ENCODE measurements around the gene MTMR4. TPM values are rescaled to one million over a fixed set of nuclear protein-coding genes. Genes with fewer than 3 reads are reported as not detected.

The MTMR4 gene
- polyA plus RNA-seq, 1 donor: 70.3 TPM

DNA sequence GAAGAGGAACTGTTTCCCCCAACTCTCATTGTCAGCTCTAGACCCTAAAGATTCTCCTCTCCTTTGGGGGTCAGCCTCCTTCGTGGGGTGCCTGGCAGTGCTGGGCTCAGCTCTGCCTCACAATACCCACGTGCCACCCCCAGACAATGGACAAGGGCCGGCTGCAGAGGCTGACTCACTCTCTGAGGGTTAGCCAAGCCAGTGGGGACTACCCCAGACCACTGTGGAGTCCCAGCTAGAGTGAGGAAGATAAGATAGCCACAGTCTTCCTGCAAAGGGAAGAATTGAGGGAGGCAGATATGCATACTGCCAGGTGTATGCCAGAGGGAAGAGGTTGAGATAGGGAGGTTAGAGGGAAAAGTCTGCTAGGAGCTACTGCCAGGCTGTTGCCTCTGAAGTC, 13.5 kb upstream of the MTMR4 start:
- WGBS (ENCODE audit: insufficient coverage, low lambda C conversion rate): no CpG with 5 or more reads among the region's 3 CpGs
- Histone ChIP-seq H3K9me3 (ENCODE audit: control insufficient read depth, low read depth, low read length) (no peaks in the 10 kb centered on the region), H3K4me3 (ENCODE audit: low read length) (no peak overlapping the region), H3K27me3 (ENCODE audit: control insufficient read depth, insufficient read depth, low read length) (peaks cover 25% of the 10 kb centered on the region), H3K36me3 (ENCODE audit: control insufficient read depth, insufficient read depth, low read length) (no peaks in the 10 kb centered on the region), H3K4me1 (ENCODE audit: control insufficient read depth, insufficient read depth, low read length) (no peaks in the 10 kb centered on the region), H3K27ac (ENCODE audit: low read length) (no peak overlapping the region)
- DNase-seq: no peak

DNA sequence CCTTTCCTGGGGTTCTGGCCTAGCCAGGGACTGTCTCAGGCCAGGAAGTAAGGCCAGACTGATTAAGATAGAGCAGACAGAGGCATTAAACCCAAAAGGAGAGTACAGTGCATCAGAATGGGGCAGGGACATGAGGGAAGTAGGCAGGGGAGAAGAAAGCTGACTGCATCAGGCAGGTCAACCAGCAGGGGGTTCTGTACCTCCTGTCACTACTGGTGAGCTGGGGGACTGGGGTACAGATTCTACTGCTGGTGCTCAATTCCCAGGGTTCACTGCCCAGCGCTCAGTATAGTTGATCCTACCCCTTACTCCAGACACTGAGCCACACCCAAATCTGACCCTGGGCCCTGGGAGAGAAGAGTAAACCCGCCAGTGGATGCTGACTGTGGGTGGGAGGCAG, 12.9 kb upstream of the MTMR4 start:
- no peak for DNase-seq
- Histone ChIP-seq H3K36me3 (ENCODE audit: control insufficient read depth, insufficient read depth, low read length) (no peaks in the 10 kb centered on the region), H3K4me3 (ENCODE audit: low read length) (no peak overlapping the region), H3K27ac (ENCODE audit: low read length) (no peak overlapping the region), H3K9me3 (ENCODE audit: control insufficient read depth, low read depth, low read length) (no peaks in the 10 kb centered on the region), H3K27me3 (ENCODE audit: control insufficient read depth, insufficient read depth, low read length) (peaks cover 18% of the 10 kb centered on the region), H3K4me1 (ENCODE audit: control insufficient read depth, insufficient read depth, low read length) (no peaks in the 10 kb centered on the region)
- WGBS (ENCODE audit: insufficient coverage, low lambda C conversion rate): no CpG with 5 or more reads among the region's 2 CpGs

DNA sequence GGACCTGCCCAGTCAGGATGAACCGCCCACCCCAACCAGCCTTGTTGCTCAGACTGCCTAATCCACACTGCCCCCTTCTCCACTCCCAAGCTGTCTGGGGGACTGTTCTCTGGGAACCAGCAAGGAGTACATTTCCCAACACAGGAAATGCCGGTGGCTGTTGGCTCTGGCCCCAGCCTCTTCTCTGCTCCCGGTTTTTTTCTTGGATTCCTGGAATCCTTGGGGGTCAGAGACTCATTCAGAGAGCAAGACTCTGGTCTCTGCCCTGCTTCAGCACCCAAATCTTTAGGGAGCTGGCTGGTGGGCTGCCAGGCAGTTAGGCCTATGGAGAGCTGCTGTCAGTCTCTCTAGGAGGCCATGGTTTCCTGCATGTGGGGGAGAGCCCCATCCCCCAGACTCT, 10.8 kb upstream of the MTMR4 start:
- peak in 1 of 2 donors; percentile 30 for DNase-seq
- no peaks in the 10 kb centered on the region for H3K36me3 ChIP-seq (ENCODE audit: control insufficient read depth, insufficient read depth, low read length)
- no peaks in the 10 kb centered on the region for H3K4me1 ChIP-seq (ENCODE audit: control insufficient read depth, insufficient read depth, low read length)
- WGBS (ENCODE audit: insufficient coverage, low lambda C conversion rate): no CpG with 5 or more reads among the region's 3 CpGs
- peak overlapping the region; percentile 26 for H3K27ac ChIP-seq (ENCODE audit: low read length)
- no peaks in the 10 kb centered on the region for H3K9me3 ChIP-seq (ENCODE audit: control insufficient read depth, low read depth, low read length)
- H3K4me3 ChIP-seq (ENCODE audit: low read length): no peak overlapping the region
- peaks cover 3% of the 10 kb centered on the region for H3K27me3 ChIP-seq (ENCODE audit: control insufficient read depth, insufficient read depth, low read length)

DNA sequence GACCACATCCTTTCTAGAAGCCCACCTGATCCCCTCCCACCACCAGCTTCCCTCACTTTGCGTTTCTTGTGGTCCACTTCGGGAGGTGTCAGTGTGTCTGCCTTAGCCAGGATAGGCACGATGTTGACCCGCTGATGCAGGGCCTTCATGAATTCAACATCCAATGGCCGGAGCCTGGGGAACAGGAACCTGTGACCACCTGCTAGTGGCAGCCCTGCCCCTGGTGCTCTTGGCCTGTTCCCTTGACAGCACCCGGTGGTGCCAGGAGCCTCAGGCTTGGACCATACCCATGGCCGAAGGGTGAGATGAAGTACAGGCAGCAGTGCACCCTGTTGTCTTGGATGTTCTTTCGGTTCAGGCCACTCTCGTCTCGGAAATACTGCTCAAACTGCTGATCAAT, 7.2 kb upstream of the MTMR4 start:
- WGBS (ENCODE audit: insufficient coverage, low lambda C conversion rate): no CpG with 5 or more reads among the region's 10 CpGs
- H3K36me3 ChIP-seq (ENCODE audit: control insufficient read depth, insufficient read depth, low read length): no peaks in the 10 kb centered on the region
- H3K9me3 ChIP-seq (ENCODE audit: control insufficient read depth, low read depth, low read length): no peaks in the 10 kb centered on the region
- H3K4me3 ChIP-seq (ENCODE audit: low read length): no peak overlapping the region
- DNase-seq: no peak
- peaks cover 6% of the 10 kb centered on the region for H3K4me1 ChIP-seq (ENCODE audit: control insufficient read depth, insufficient read depth, low read length)
- no peaks in the 10 kb centered on the region for H3K27me3 ChIP-seq (ENCODE audit: control insufficient read depth, insufficient read depth, low read length)
- H3K27ac ChIP-seq (ENCODE audit: low read length): no peak overlapping the region

DNA sequence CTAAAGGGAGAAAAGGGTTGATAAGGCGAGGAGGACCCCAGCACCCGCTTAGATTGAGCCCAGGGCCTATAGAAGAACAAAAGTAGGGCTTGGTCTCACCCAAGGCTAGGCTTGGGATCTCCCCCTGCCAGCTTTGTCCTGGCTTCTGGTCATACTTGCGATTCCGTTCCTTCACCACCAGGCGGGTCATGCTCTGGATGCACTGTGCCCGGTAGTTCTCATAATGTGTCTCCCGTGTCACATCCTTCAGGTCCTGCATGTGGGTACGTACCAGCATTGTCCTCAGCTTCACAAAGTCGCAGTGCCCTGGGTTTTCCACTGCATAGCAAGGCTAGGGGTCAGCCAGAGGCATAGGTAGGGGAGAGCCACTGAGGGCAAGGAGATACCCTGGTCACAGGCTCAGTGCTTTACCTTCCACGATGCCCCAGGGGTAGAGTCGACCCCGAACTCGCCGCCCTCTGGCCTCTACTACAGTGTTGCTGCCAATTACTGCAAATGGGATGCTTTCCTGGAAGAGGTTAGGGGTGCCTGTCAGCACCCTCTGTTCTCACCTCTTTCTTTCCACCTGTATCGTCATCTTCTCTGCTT, 6.5 kb upstream of the MTMR4 start:
- Histone ChIP-seq H3K27ac (ENCODE audit: low read length) (no peak overlapping the region), H3K9me3 (ENCODE audit: control insufficient read depth, low read depth, low read length) (no peaks in the 10 kb centered on the region), H3K4me3 (ENCODE audit: low read length) (no peak overlapping the region), H3K36me3 (ENCODE audit: control insufficient read depth, insufficient read depth, low read length) (no peaks in the 10 kb centered on the region), H3K4me1 (ENCODE audit: control insufficient read depth, insufficient read depth, low read length) (peaks cover 13% of the 10 kb centered on the region), H3K27me3 (ENCODE audit: control insufficient read depth, insufficient read depth, low read length) (no peaks in the 10 kb centered on the region)
- no peak for DNase-seq
- 80% methylated on average over 1 of the region's 15 CpGs for WGBS (ENCODE audit: insufficient coverage, low lambda C conversion rate)

DNA sequence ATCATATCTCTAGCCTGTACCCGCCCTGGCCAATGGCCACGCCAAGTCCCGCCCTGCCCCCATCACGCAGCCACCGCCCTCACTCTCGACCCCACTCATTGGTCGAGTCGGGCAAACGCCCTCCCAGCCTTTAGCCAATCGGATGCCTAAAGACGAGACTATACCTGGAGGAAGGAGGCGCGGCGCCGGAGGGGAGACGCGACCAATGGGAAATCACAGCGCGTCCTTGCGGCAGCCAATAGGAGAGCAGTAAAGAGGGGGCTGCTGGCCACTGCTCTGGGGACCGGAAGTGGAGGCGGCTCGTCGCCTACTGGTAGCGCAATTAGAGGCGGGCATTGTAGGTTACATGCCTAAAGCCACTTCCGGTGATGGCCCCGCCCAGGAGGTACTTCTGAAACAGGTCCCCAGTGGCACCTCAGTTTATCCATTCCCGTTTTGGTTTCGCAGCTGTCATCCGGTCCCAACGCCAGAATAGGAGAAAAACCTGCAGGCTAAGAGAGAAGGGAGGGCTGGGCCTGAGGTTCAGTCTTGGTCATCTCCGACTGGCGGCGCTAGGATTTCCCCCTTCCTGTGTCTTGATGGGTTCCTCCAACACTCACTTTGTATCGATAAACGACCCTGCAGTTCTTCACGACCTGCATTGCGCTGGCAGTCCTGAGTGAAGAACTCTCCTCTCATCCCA, 3.6 kb upstream of the MTMR4 start:
- Histone ChIP-seq H3K4me3 (ENCODE audit: low read length) (peak overlapping the region; percentile 85), H3K27ac (ENCODE audit: low read length) (peak overlapping the region; percentile 99), H3K27me3 (ENCODE audit: control insufficient read depth, insufficient read depth, low read length) (no peaks in the 10 kb centered on the region), H3K36me3 (ENCODE audit: control insufficient read depth, insufficient read depth, low read length) (peaks cover 2% of the 10 kb centered on the region), H3K9me3 (ENCODE audit: control insufficient read depth, low read depth, low read length) (no peaks in the 10 kb centered on the region), H3K4me1 (ENCODE audit: control insufficient read depth, insufficient read depth, low read length) (peaks cover 30% of the 10 kb centered on the region)
- peak; percentile 100 for DNase-seq
- no CpG with 5 or more reads among the region's 39 CpGs for WGBS (ENCODE audit: insufficient coverage, low lambda C conversion rate)

DNA sequence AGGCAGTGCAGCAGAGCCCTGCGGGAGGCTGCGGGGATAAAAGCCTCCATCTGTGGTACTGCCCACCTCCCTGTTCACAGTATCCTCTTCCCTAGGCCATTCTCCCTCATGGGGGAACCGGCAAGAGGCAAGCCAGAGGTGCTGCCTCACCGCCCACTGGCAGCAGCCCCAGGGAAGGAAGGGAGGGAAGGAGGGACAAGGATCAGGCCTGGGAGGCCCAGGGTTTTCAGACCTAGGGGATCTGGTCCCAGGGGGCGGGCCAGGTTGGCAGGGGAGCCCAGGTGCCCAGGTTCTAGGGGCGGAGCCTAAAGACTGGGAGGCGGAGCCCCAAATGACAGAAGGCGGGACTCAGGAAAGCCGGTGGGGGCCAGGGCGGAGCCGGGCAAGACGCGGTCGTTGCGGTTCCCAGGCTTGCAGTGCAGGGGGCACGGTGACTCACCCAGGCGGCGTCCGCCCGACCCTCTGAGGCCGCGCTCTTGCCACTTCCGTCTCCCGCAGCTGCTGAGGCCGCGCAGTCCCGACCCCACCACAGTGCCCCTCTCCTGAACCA, 3.0 kb upstream of the MTMR4 start:
- no peaks in the 10 kb centered on the region for H3K9me3 ChIP-seq (ENCODE audit: control insufficient read depth, low read depth, low read length)
- peaks cover 8% of the 10 kb centered on the region for H3K36me3 ChIP-seq (ENCODE audit: control insufficient read depth, insufficient read depth, low read length)
- H3K4me3 ChIP-seq (ENCODE audit: low read length): peak overlapping the region; percentile 75
- peak overlapping the region; percentile 99 for H3K27ac ChIP-seq (ENCODE audit: low read length)
- no peaks in the 10 kb centered on the region for H3K27me3 ChIP-seq (ENCODE audit: control insufficient read depth, insufficient read depth, low read length)
- no peak for DNase-seq
- no CpG with 5 or more reads among the region's 27 CpGs for WGBS (ENCODE audit: insufficient coverage, low lambda C conversion rate)
- peaks cover 35% of the 10 kb centered on the region for H3K4me1 ChIP-seq (ENCODE audit: control insufficient read depth, insufficient read depth, low read length)

DNA sequence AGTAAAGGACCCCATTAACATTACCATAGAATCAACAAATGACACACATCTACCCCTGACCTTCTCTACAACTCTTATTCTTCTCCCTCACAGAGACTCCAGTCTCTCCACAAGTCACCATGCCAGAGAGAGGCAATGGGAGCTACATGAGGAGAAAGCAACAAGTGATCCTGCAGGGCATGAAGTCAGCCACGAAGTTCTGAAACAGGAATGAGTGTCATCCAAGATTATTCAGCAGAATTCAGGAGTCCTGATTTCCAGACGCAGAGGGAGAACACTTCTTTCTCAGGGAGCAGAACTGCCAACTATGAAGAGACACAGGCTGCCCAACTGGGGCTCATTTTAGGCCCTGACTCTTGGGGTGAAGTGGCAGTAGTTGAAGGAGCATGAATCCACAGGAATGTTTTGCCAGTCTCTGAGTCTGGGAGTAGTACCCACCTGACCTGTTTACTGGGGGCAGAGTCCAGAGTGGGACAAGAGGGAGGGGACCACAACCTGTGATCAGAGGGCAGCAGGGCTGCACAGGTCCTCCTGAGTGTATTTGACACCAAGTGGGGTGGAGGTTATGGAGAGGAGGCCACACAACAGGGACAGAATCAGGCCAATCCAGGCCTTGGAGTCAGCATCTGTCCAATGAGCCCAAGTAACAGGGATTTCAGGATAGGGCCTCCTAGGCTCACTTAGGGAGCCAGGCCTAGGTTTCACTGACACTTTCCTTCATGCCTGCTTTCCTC, 2.4 kb upstream of the MTMR4 start:
- DNase-seq: peak; percentile 91 to 94
- Histone ChIP-seq H3K4me3 (ENCODE audit: low read length) (peak overlapping the region; percentile 75), H3K27me3 (ENCODE audit: control insufficient read depth, insufficient read depth, low read length) (no peaks in the 10 kb centered on the region), H3K4me1 (ENCODE audit: control insufficient read depth, insufficient read depth, low read length) (peaks cover 35% of the 10 kb centered on the region), H3K36me3 (ENCODE audit: control insufficient read depth, insufficient read depth, low read length) (peaks cover 14% of the 10 kb centered on the region), H3K9me3 (ENCODE audit: control insufficient read depth, low read depth, low read length) (no peaks in the 10 kb centered on the region), H3K27ac (ENCODE audit: low read length) (peak overlapping the region; percentile 99)
- no CpG with 5 or more reads among the region's 2 CpGs for WGBS (ENCODE audit: insufficient coverage, low lambda C conversion rate)

DNA sequence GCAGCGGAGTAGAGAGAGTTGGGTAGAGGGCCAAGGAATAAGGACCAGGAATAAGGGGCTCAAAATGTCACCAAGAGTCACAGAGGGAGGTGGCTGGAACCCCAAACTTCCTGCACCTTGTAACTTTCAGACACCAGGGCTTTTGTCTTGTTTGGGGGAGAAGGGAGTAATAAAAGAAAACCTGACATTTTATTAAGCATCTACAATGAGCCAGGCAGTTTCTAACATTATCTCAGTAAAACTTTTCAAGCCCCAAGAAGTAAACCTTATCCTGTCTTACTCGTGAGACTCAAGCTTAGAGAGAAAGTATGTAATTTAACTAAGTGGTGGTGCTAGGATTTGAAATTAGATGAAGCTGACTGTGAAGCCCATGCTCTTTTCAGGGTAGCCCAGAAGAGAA, 848 bp upstream of the MTMR4 start:
- H3K27me3 ChIP-seq (ENCODE audit: control insufficient read depth, insufficient read depth, low read length): no peaks in the 10 kb centered on the region
- no peak for DNase-seq
- peak overlapping the region; percentile 99 for H3K27ac ChIP-seq (ENCODE audit: low read length)
- no CpG with 5 or more reads among the region's 2 CpGs for WGBS (ENCODE audit: insufficient coverage, low lambda C conversion rate)
- peaks cover 35% of the 10 kb centered on the region for H3K4me1 ChIP-seq (ENCODE audit: control insufficient read depth, insufficient read depth, low read length)
- no peaks in the 10 kb centered on the region for H3K9me3 ChIP-seq (ENCODE audit: control insufficient read depth, low read depth, low read length)
- H3K4me3 ChIP-seq (ENCODE audit: low read length): peak overlapping the region; percentile 75
- peaks cover 29% of the 10 kb centered on the region for H3K36me3 ChIP-seq (ENCODE audit: control insufficient read depth, insufficient read depth, low read length)

DNA sequence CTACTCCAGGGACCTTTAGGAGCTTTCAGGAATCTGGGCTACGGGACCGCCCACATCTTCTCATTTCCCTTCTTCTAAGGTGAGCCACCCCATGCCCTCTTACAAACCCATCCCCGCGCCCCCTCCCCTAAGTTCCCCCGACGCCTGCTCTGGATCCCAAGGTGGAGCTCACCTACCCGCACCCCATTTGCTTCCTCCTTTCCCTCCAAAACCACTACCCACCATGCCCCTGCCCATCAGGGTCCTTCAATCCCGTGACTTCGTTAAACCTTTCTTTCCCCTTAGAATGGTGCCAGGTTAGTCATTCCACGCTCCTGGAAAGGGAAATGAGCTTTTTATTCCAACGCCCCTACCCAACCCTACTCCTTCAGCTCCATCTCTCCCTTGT, 326 bp upstream of the MTMR4 start:
- Histone ChIP-seq H3K27me3 (ENCODE audit: control insufficient read depth, insufficient read depth, low read length) (no peaks in the 10 kb centered on the region), H3K4me1 (ENCODE audit: control insufficient read depth, insufficient read depth, low read length) (peaks cover 35% of the 10 kb centered on the region), H3K36me3 (ENCODE audit: control insufficient read depth, insufficient read depth, low read length) (peaks cover 34% of the 10 kb centered on the region), H3K27ac (ENCODE audit: low read length) (peak overlapping the region; percentile 99), H3K4me3 (ENCODE audit: low read length) (peak overlapping the region; percentile 39), H3K9me3 (ENCODE audit: control insufficient read depth, low read depth, low read length) (no peaks in the 10 kb centered on the region)
- WGBS (ENCODE audit: insufficient coverage, low lambda C conversion rate): 30% methylated on average over 2 of the region's 11 CpGs
- no peak for DNase-seq
